A549 (cell line): ENCODE data around the gene OSBPL9.

ENCODE experiments used
- CHD4 ChIP-seq: fragments of 200-600 bp; sonication (generic); IDR thresholded peaks from 2 replicates; pipeline ENCODE4 v1.6.1; 2016; ENCODE audit warnings: antibody characterized with exemption, mild to moderate bottlenecking, borderline replicate concordance
- EP300 ChIP-seq, 2 experiments: fragments of >200 bp; sonication (Bioruptor Twin); formaldehyde crosslinking; IDR thresholded peaks; 2 replicates in 1 of 2; 3 replicates in 1 of 2; pipeline ENCODE4 v1.6.1; 2016 to 2017
- FOSL2 ChIP-seq, 2 experiments: fragments of 450-650 bp in 1 of 2; fragments of >200 bp in 1 of 2; sonication (Bioruptor Twin) in 1 of 2; formaldehyde crosslinking; IDR thresholded peaks; 2 replicates each; pipeline versions ENCODE4 v1.5.0 to v1.6.1; 2016 to 2020; ENCODE audit warnings: mild to moderate bottlenecking in 1 of 2, moderate library complexity in 1 of 2
- JUN ChIP-seq, 2 experiments: fragments of >200 bp; sonication (Bioruptor Twin); formaldehyde crosslinking; IDR thresholded peaks; 2 replicates in 1 of 2; 3 replicates in 1 of 2; pipeline ENCODE4 v1.6.1; 2016 to 2017
- MAFK ChIP-seq: fragments of 450-650 bp; IDR thresholded peaks from 2 replicates; pipeline ENCODE4 v1.6.1; 2014; ENCODE audit not compliant: partially characterized antibody
- NFE2L2 ChIP-seq: fragments of 150-350 bp; conservative IDR thresholded peaks from 2 replicates; pipeline ENCODE4 v1.6.1; 2014; ENCODE audit warnings: low read length
- RAD21 ChIP-seq, 2 experiments: fragments of >200 bp in 1 of 2; sonication (Bioruptor Twin) in 1 of 2; formaldehyde crosslinking in 1 of 2; IDR thresholded peaks in 1 of 2; conservative IDR thresholded peaks in 1 of 2; 2 replicates in 1 of 2; 3 replicates in 1 of 2; pipeline ENCODE4 v1.6.1; 2012 to 2018; ENCODE audit warnings: inconsistent platforms in 1 of 2
- SMC3 ChIP-seq: fragments of >200 bp; sonication (Bioruptor Twin); formaldehyde crosslinking; IDR thresholded peaks from 3 replicates; pipeline ENCODE4 v1.6.1; 2018; ENCODE audit warnings: inconsistent platforms
- TF ChIP-seq, protein P1 (sequence below): fragments of 200-600 bp; sonication (generic); IDR thresholded peaks from 2 replicates; pipeline ENCODE4 v1.6.1; 2016; ENCODE audit warnings: antibody characterized with exemption, mild to moderate bottlenecking, moderate library complexity
- TF ChIP-seq, protein P2 (sequence below): fragments of >200 bp; sonication (Bioruptor Twin); formaldehyde crosslinking; IDR thresholded peaks from 3 replicates; pipeline ENCODE4 v1.5.1; 2016
- TF ChIP-seq, protein P3 (sequence below): fragments of 150-350 bp; IDR thresholded peaks from 2 replicates; pipeline ENCODE4 v1.6.1; 2014; ENCODE audit warnings: low read depth, mild to moderate bottlenecking, low read length

DNA sequence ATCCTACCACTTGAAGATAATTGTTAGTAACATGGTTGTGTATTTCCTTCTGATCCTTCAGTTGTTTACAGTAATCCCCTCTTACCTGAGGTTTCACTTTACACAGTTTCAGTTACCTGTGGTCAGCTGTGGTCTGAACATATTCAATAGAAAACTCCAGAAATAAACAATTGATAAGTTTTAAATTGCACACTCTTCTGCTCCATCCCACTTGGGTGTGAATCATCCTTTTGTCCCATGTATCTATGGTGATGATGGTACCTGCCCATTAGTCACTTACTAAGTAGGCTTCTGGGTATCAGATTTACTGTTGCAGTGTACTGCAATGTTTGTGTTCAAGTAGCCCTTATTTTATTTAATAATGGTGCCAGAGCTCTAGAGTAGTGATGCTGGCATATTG lies 62.5 kb downstream of the OSBPL9 start:
- TF ChIP-seq, protein P1, sequence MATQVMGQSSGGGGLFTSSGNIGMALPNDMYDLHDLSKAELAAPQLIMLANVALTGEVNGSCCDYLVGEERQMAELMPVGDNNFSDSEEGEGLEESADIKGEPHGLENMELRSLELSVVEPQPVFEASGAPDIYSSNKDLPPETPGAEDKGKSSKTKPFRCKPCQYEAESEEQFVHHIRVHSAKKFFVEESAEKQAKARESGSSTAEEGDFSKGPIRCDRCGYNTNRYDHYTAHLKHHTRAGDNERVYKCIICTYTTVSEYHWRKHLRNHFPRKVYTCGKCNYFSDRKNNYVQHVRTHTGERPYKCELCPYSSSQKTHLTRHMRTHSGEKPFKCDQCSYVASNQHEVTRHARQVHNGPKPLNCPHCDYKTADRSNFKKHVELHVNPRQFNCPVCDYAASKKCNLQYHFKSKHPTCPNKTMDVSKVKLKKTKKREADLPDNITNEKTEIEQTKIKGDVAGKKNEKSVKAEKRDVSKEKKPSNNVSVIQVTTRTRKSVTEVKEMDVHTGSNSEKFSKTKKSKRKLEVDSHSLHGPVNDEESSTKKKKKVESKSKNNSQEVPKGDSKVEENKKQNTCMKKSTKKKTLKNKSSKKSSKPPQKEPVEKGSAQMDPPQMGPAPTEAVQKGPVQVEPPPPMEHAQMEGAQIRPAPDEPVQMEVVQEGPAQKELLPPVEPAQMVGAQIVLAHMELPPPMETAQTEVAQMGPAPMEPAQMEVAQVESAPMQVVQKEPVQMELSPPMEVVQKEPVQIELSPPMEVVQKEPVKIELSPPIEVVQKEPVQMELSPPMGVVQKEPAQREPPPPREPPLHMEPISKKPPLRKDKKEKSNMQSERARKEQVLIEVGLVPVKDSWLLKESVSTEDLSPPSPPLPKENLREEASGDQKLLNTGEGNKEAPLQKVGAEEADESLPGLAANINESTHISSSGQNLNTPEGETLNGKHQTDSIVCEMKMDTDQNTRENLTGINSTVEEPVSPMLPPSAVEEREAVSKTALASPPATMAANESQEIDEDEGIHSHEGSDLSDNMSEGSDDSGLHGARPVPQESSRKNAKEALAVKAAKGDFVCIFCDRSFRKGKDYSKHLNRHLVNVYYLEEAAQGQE, result no peak
- TF ChIP-seq, protein P2, sequence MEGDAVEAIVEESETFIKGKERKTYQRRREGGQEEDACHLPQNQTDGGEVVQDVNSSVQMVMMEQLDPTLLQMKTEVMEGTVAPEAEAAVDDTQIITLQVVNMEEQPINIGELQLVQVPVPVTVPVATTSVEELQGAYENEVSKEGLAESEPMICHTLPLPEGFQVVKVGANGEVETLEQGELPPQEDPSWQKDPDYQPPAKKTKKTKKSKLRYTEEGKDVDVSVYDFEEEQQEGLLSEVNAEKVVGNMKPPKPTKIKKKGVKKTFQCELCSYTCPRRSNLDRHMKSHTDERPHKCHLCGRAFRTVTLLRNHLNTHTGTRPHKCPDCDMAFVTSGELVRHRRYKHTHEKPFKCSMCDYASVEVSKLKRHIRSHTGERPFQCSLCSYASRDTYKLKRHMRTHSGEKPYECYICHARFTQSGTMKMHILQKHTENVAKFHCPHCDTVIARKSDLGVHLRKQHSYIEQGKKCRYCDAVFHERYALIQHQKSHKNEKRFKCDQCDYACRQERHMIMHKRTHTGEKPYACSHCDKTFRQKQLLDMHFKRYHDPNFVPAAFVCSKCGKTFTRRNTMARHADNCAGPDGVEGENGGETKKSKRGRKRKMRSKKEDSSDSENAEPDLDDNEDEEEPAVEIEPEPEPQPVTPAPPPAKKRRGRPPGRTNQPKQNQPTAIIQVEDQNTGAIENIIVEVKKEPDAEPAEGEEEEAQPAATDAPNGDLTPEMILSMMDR, result no peak
- no peak for TF ChIP-seq CHD4
- TF ChIP-seq RAD21 (conservative IDR thresholded peaks at IDR 0.05 in 1 of 2, IDR thresholded peaks at IDR 0.05 in 1 of 2), result no peak
- no peak for TF ChIP-seq MAFK
- no peak for TF ChIP-seq EP300 (IDR thresholded peaks at IDR 0.05)
- no peak for TF ChIP-seq SMC3
- no peak for TF ChIP-seq FOSL2 (IDR thresholded peaks at IDR 0.05)
- no peak for TF ChIP-seq FOSL2 (CRISPR knock-in tag; IDR thresholded peaks at IDR 0.05)
- TF ChIP-seq, protein P3, sequence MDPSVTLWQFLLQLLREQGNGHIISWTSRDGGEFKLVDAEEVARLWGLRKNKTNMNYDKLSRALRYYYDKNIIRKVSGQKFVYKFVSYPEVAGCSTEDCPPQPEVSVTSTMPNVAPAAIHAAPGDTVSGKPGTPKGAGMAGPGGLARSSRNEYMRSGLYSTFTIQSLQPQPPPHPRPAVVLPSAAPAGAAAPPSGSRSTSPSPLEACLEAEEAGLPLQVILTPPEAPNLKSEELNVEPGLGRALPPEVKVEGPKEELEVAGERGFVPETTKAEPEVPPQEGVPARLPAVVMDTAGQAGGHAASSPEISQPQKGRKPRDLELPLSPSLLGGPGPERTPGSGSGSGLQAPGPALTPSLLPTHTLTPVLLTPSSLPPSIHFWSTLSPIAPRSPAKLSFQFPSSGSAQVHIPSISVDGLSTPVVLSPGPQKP, result no peak
- no peak for TF ChIP-seq JUN (IDR thresholded peaks at IDR 0.05)
- no peak for TF ChIP-seq NFE2L2
